C4-2B (cell line): ENCODE data around the gene KANSL1L.

Experiments
- CTCF ChIP-seq: fragments of 450-650 bp; conservative IDR thresholded peaks from 2 replicates; pipeline ENCODE4 v1.5.1; 2017; ENCODE audit warnings: mild to moderate bottlenecking
- ZFX ChIP-seq: fragments of 450-650 bp; IDR thresholded peaks from 2 replicates; pipeline ENCODE4 v1.6.1; 2017

- TF ChIP-seq ZFX (no peak), CTCF (no peak)
These were observed 76.4 kb downstream of the KANSL1L start for GRCh38 chr2:210094787-210095186.
